Neural progenitor cell (in vitro differentiated cells): ENCODE data around the gene STAT5B.

Source experiments
- CTCF ChIP-seq: fragments of 200-600 bp; sonication (generic); IDR thresholded peaks from 2 replicates; pipeline ENCODE4 v1.5.1; 2017; ENCODE audit warnings: antibody characterized with exemption, mild to moderate bottlenecking
- EZH2 ChIP-seq: fragments of 200-600 bp; sonication (generic); IDR thresholded peaks from 2 replicates; pipeline ENCODE4 v1.6.1; 2017; ENCODE audit warnings: antibody characterized with exemption, mild to moderate bottlenecking, moderate library complexity

- TF ChIP-seq CTCF = no peak
- TF ChIP-seq EZH2 = no peak
Observed at GRCh38 chr17:42285346-42286050, 9.3 kb upstream of the STAT5B start.
